ENCODE results near the gene RSPH1. TPM values are rescaled to one million over a fixed set of nuclear protein-coding genes. Genes with fewer than 3 reads are reported as not detected.

The RSPH1 gene
- polyA plus RNA-seq (2011; rRNA removed) (0.58 and 0.71 TPM in 2 replicates), polyA plus RNA-seq (2017; fragmentation: RNase III; extraction: RNeasy Plus Mini Kit Qiagen cat#74134 plus additional on column Dnase treatment) (0.66 to 0.87 TPM (median 0.85 TPM) in 3 replicates), polyA minus RNA-seq (2011; rRNA and poly(A)+ RNA removed) (0.39 and 1.0 TPM in 2 replicates)
- polyA plus RNA-seq (2012; cell fraction: cytosol; rRNA removed), result 0.35 and 0.57 TPM in 2 replicates
- polyA plus RNA-seq (2012; cell fraction: nucleus; rRNA removed), result 0.09 and 0.12 TPM in 2 replicates

DNA sequence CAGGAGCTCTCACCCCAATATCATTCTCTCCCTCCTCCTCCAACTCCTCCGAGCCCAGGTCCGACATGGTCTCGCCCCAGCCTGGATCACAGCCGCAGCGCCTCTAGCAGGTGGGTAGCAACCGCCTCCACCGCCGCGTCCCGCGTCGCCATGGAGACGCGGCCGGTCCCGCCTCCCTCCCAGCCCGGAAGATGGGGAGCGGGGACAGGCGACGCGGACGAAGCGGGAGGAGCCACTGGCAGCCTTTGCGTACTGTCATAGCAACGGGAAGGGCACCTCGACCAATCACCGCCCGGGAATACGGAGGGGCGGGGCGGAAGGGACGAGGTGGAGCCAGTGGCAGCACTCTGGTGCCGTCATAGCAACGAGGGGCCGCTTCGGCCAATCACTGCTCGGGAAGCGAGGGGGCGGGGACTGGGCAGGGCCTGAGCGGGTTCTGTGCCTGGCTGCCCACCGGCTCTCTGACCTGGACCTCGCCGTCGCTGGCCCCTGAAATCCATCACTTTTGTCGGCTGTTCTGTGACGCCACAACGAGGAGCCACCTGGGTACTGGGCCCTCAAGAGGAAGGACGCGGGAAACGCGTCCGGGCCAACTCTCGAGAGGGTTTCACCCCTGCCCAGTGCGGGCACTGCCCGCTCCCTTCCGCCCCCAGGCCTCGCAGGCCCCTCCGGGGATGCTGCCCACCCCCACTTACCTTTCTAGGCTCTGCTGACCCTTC, at the start of gene RSPH1:
Gene RSPH1 (minus strand): TSS at position 105 of the 719 bp plus-strand sequence. CDS start 38 bp downstream, at position 67.
- peak; percentile 84 for TF ChIP-seq PHF8 (IDR thresholded peaks at IDR 0.05; ENCODE audit: borderline replicate concordance, low read depth)
- TF ChIP-seq, protein P1, sequence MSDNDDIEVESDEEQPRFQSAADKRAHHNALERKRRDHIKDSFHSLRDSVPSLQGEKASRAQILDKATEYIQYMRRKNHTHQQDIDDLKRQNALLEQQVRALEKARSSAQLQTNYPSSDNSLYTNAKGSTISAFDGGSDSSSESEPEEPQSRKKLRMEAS (IDR thresholded peaks at IDR 0.05), result peak; percentile 47; the same call in 1 of the 2 replicates
- TF ChIP-seq RFX5 (IDR thresholded peaks at IDR 0.05), result peak; percentile 84
- TF ChIP-seq CHD4 (IDR thresholded peaks at IDR 0.05; ENCODE audit: borderline replicate concordance), result no peak
- TF ChIP-seq POLR2A (IDR thresholded peaks at IDR 0.05; ENCODE audit: low read length), result peak; percentile 23; the same call in 1 of the 2 replicates
- ChIA-PET POLR2A (no interaction called here), CTCF (interaction anchor here (1.1 to 1.3 kb wide), 2 partner anchors 13 to 19 kb away, joined by 3 read pairs; no protein-coding TSS in a partner anchor)
- DNase-seq (ENCODE audit: low read depth in 1 of 2, low spot score in 1 of 2) (peak; percentile 83 to 96), ATAC-seq (peak; percentile 98 to 99), FAIRE-seq (no peak)
- Histone ChIP-seq H3K4me2 (peak within 1 kb of the TSS; percentile 94), H3K4me1 (peaks cover 3% of the 10 kb centered on the region; the same call in 1 of the 3 replicates), H3K4me3 (peak within 1 kb of the TSS; percentile 68), H3K9me3 (no peaks in the 10 kb centered on the region), H3K27ac (peak within 1 kb of the TSS; percentile 65 to 82)
- 0% methylated on average over 6 of the region's 58 CpGs for WGBS (ENCODE audit: missing lambda C conversion rate)

DNA sequence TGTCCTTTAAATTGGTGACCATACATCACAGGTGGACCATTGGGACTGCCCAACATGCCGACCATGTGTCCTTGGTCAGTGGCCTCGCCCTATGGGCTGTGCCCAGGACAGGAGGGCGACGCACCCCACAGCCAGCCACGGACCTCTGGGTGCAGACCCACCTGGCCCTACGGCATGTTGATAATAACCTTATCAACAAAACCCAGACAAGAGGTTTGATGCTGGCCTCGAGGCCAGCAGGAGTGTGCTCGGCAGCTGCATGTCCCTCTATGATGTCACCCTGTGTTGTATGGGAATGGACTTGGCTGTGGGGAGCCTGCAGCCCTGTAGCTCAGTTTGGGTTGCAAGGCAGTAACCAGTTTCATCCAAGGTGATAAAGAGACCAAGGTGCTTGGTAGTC, 49.7 kb upstream of the RSPH1 start:
- CTCF ChIA-PET, result no interaction called here
- no peak for DNase-seq (ENCODE audit: low read depth in 1 of 2, low spot score in 1 of 2)
- WGBS (ENCODE audit: missing lambda C conversion rate), result 58% methylated on average over 2 of the region's 8 CpGs
- Histone ChIP-seq H3K27ac (no peak overlapping the region), H3K9me3 (no peaks in the 10 kb centered on the region), H3K4me3 (no peak overlapping the region), H3K4me2 (no peak overlapping the region), H3K4me1 (no peaks in the 10 kb centered on the region)
- FAIRE-seq, result no peak
- TF ChIP-seq ESRRA (IDR thresholded peaks at IDR 0.05; ENCODE audit: borderline replicate concordance, low read length) (no peak), HOXB13 (CRISPR knock-in tag; IDR thresholded peaks at IDR 0.05; ENCODE audit: low read depth) (no peak), SREBF2 (IDR thresholded peaks at IDR 0.05) (no peak), CBX8 (IDR thresholded peaks at IDR 0.05) (no peak), HEYL (CRISPR knock-in tag; IDR thresholded peaks at IDR 0.05) (no peak), ZFP36 (IDR thresholded peaks at IDR 0.05; ENCODE audit: borderline replicate concordance, partially characterized antibody) (no peak), PHF8 (IDR thresholded peaks at IDR 0.05; ENCODE audit: borderline replicate concordance, low read depth) (no peak)
- TF ChIP-seq, protein P2, sequence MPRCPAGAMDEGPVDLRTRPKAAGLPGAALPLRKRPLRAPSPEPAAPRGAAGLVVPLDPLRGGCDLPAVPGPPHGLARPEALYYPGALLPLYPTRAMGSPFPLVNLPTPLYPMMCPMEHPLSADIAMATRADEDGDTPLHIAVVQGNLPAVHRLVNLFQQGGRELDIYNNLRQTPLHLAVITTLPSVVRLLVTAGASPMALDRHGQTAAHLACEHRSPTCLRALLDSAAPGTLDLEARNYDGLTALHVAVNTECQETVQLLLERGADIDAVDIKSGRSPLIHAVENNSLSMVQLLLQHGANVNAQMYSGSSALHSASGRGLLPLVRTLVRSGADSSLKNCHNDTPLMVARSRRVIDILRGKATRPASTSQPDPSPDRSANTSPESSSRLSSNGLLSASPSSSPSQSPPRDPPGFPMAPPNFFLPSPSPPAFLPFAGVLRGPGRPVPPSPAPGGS (IDR thresholded peaks at IDR 0.05), result no peak
- POLR2A ChIA-PET, result no interaction called here
- no peak for ATAC-seq

DNA sequence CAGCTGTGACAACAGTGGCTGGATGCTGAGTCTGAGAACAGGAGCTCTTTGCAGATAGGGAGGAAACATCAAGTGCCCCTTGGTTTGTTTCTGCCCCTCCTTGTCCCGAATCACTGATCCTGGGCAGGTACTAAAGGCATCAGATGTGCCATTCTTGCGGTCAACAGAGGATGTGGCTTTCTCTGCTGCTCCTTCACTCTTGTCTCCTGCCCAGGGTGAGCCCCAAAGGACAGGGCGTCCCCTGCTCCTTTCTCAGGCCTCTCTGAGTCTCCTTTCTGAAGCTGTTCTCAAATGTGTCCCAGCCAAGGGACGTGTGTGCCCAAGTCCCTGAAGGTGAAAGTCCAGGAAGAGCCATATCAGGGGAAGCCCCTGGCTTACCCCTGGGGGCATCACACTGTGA, 49.3 kb upstream of the RSPH1 start:
- TF ChIP-seq, protein P3, sequence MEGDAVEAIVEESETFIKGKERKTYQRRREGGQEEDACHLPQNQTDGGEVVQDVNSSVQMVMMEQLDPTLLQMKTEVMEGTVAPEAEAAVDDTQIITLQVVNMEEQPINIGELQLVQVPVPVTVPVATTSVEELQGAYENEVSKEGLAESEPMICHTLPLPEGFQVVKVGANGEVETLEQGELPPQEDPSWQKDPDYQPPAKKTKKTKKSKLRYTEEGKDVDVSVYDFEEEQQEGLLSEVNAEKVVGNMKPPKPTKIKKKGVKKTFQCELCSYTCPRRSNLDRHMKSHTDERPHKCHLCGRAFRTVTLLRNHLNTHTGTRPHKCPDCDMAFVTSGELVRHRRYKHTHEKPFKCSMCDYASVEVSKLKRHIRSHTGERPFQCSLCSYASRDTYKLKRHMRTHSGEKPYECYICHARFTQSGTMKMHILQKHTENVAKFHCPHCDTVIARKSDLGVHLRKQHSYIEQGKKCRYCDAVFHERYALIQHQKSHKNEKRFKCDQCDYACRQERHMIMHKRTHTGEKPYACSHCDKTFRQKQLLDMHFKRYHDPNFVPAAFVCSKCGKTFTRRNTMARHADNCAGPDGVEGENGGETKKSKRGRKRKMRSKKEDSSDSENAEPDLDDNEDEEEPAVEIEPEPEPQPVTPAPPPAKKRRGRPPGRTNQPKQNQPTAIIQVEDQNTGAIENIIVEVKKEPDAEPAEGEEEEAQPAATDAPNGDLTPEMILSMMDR (IDR thresholded peaks at IDR 0.05), result no peak
- no peak for TF ChIP-seq BHLHE40 (IDR thresholded peaks at IDR 0.05; ENCODE audit: low read depth, low read length)
- ChIA-PET POLR2A (no interaction called here), CTCF (no interaction called here)
- H3K27ac ChIP-seq, result no peak overlapping the region
- no peak overlapping the region for H3K4me2 ChIP-seq
- no peaks in the 10 kb centered on the region for H3K4me1 ChIP-seq
- 86% methylated on average over 3 of the region's 4 CpGs for WGBS (ENCODE audit: missing lambda C conversion rate)
- DNase-seq (ENCODE audit: low read depth in 1 of 2, low spot score in 1 of 2) (no peak), FAIRE-seq (no peak), ATAC-seq (no peak)
- no peaks in the 10 kb centered on the region for H3K9me3 ChIP-seq
- H3K4me3 ChIP-seq, result no peak overlapping the region

DNA sequence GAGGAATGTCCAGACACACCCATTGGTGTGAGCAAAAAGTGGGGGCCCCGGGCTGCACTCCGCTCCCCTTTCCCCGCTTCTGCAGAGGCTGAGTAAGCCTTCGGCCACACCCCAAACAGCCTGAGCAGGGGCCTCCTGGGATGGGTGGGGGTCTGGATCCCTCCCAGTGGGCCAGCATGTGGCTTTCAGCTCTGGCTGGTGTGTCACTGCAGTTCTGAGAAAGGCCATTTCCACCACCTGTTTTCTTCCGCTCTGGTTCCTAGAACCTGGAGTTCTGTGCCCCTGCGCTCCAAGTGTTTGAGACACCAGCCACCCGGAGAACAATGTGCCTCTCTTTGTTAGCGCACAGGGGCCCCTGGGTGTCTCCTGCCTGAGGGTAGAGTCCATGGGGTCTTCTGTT, 48.5 kb upstream of the RSPH1 start:
- no peak for TF ChIP-seq RNF2 (IDR thresholded peaks at IDR 0.05; ENCODE audit: borderline replicate concordance, low read depth)
- FAIRE-seq, result no peak
- POLR2A ChIA-PET, result no interaction called here
- CTCF ChIA-PET, result no interaction called here
- Histone ChIP-seq H3K9me3 (no peaks in the 10 kb centered on the region), H3K27ac (no peak overlapping the region), H3K4me3 (no peak overlapping the region), H3K4me2 (no peak overlapping the region), H3K4me1 (no peaks in the 10 kb centered on the region)
- no peak for ATAC-seq
- WGBS (ENCODE audit: missing lambda C conversion rate), result 90% methylated on average over 5 of the region's 8 CpGs
- DNase-seq (ENCODE audit: low read depth in 1 of 2, low spot score in 1 of 2), result no peak
